A549 (cell line): Measurements from ENCODE around the gene HAUS3.

Experiments
- BHLHE40 ChIP-seq: IDR thresholded peaks from 2 replicates; pipeline ENCODE4 v1.6.1; 2012; ENCODE audit warnings: low read depth, low read length, inconsistent platforms
- EP300 ChIP-seq, 2 experiments: fragments of >200 bp; sonication (Bioruptor Twin); formaldehyde crosslinking; IDR thresholded peaks; 2 replicates in 1 of 2; 3 replicates in 1 of 2; pipeline ENCODE4 v1.6.1; 2016 to 2017
- ESRRA ChIP-seq: fragments of 150-350 bp; IDR thresholded peaks from 2 replicates; pipeline ENCODE4 v1.6.1; 2014; ENCODE audit warnings: mild to moderate bottlenecking, low read length, borderline replicate concordance
- TF ChIP-seq, protein P1 (sequence below): fragments of 200-600 bp; sonication (generic); IDR thresholded peaks from 2 replicates; pipeline ENCODE4 v1.6.1; 2016; ENCODE audit warnings: antibody characterized with exemption, mild to moderate bottlenecking, moderate library complexity

DNA sequence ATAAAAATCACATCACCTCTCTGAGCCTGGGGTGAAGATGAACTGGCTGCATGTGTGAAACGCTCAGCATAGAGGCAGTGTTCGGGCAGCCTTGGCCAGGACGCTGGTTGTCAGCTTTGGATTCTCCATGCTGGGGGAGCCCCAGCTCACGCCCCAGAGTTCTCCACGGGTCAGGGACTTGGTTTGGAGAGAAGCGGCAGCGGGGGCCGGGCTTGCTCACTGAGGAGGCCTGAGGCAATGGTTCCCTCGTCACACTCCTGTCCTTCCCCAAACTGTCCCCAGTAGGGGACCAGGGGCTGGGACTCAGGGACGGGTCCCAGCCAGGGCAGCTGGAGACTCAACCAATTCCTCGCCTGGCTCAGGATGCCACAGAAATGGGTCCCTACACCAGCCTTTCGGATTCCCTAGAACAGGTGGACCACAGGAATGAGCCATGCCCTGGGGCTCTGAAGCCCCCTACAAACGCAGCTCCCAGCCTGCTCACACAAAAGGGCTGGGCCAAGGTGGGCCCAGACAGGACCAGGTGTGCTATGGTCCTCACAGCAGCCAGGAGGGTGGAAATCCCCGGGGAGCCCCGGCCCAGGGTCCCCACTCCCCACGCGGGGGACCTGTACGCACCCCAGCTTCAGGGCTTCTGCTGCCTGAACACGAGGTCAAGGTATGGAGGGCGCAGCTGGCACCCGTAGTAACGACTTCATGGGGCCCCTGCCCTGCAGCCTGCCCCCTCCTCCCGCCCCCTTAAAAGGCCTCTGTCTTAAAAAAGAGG lies 18.6 kb upstream of the HAUS3 start:
- TF ChIP-seq BHLHE40 (no peak), ESRRA (no peak), EP300 (IDR thresholded peaks at IDR 0.05) (no peak)
- TF ChIP-seq, protein P1, sequence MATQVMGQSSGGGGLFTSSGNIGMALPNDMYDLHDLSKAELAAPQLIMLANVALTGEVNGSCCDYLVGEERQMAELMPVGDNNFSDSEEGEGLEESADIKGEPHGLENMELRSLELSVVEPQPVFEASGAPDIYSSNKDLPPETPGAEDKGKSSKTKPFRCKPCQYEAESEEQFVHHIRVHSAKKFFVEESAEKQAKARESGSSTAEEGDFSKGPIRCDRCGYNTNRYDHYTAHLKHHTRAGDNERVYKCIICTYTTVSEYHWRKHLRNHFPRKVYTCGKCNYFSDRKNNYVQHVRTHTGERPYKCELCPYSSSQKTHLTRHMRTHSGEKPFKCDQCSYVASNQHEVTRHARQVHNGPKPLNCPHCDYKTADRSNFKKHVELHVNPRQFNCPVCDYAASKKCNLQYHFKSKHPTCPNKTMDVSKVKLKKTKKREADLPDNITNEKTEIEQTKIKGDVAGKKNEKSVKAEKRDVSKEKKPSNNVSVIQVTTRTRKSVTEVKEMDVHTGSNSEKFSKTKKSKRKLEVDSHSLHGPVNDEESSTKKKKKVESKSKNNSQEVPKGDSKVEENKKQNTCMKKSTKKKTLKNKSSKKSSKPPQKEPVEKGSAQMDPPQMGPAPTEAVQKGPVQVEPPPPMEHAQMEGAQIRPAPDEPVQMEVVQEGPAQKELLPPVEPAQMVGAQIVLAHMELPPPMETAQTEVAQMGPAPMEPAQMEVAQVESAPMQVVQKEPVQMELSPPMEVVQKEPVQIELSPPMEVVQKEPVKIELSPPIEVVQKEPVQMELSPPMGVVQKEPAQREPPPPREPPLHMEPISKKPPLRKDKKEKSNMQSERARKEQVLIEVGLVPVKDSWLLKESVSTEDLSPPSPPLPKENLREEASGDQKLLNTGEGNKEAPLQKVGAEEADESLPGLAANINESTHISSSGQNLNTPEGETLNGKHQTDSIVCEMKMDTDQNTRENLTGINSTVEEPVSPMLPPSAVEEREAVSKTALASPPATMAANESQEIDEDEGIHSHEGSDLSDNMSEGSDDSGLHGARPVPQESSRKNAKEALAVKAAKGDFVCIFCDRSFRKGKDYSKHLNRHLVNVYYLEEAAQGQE = no peak
